Upper lobe of left lung (tissue), 6 donors: ENCODE results near the gene CHCT1. TPM values are rescaled to one million over a fixed set of nuclear protein-coding genes. Genes with fewer than 3 reads are reported as not detected.

Source experiments
- ATAC-seq, 2 donors: fragments of 200-7000 bp; cut with Tn5 transposase; one replicate each; pipeline ENCODE4 v1.9.1; 2022; ENCODE audit warnings: mild to moderate bottlenecking in 2 of 2, moderate library complexity in 2 of 2; ENCODE audit not compliant: low FRiP score in 2 of 2
- DNase-seq, 2 donors: peaks; one replicate each; pipeline ENCODE4 v3.0.0-alpha.2; 2019 to 2020
- H3K27ac ChIP-seq, 4 donors: fragments of 200-600 bp; sonication (generic); one replicate each; pipeline ENCODE4 v1.5.1; 2016 to 2019
- H3K27me3 ChIP-seq, 4 donors: fragments of 200-600 bp; sonication (generic); one replicate each; pipeline ENCODE4 v1.5.1; 2017 to 2019
- H3K36me3 ChIP-seq, 4 donors: fragments of 200-600 bp; sonication (generic); one replicate each; pipeline ENCODE4 v1.5.1; 2016 to 2019
- H3K4me1 ChIP-seq, 4 donors: fragments of 200-600 bp; sonication (generic); one replicate each; pipeline ENCODE4 v1.5.1; 2018 to 2019
- H3K4me3 ChIP-seq, 4 donors: fragments of 200-600 bp; sonication (generic); one replicate each; pipeline ENCODE4 v1.5.1; 2017 to 2019; ENCODE audit warnings: mild to moderate bottlenecking in 2 of 4, moderate library complexity in 1 of 4
- H3K9me3 ChIP-seq, 4 donors: fragments of 200-600 bp; sonication (generic); one replicate each; pipeline ENCODE4 v1.5.1; 2018 to 2019
- CTCF ChIP-seq, 6 experiments: fragments of 450-650 bp in 4 of 6; fragments of 200-600 bp in 2 of 6; sonication (generic) in 2 of 6; IDR thresholded peaks; one replicate each; pipeline ENCODE4 v1.5.1; 2016 to 2019; ENCODE audit warnings: antibody characterized with exemption in 6 of 6
- EP300 ChIP-seq, 4 donors: sonication (generic); formaldehyde crosslinking; IDR thresholded peaks; one replicate each; pipeline ENCODE4 v1.5.1; 2017; ENCODE audit warnings: antibody characterized with exemption in 4 of 4, control low read depth in 2 of 4
- POLR2A ChIP-seq, 4 donors: fragments of 450-650 bp; IDR thresholded peaks; one replicate each; pipeline ENCODE4 v1.5.1; 2016 to 2017; ENCODE audit warnings: antibody characterized with exemption in 4 of 4, mild to moderate bottlenecking in 2 of 4
- POLR2AphosphoS5 ChIP-seq, 2 donors: sonication (generic); formaldehyde crosslinking; IDR thresholded peaks; one replicate each; pipeline ENCODE4 v1.5.1; 2017; ENCODE audit warnings: antibody characterized with exemption in 2 of 2
- WGBS, 2 donors: methylation state at CpG; one replicate each; pipeline ENCODE4 v1.1.5; 2017 to 2018; 5-methylcytosine and 5-hydroxymethylcytosine counted together
- total RNA-seq, 6 donors: library from RNA; depleted of rRNA in 4 of 6; stranded (reverse); fragments of >200 nt in 4 of 6; gene quantifications; one replicate each; pipeline versions ENCODE4 v1.1.0 to v1.2.1, GENCODE V29; 2016 to 2021
- donor health status: DM: no; HTN: no; CAD: no; lungs with moderate emphysema.
- donor health status: DM: no; HTN: yes; CAD: no; lungs with severe emphysema.

CHCT1 gene
- total RNA-seq, 6 donors from 2014 or later = 0.37 to 0.61 TPM; not detected in 4

GRCh38 chr17:60457148-60457547, 34.9 kb downstream of the CHCT1 start:
- peaks cover 23 to 91% (median 59%) of the 10 kb centered on the region in 4 donors for H3K36me3 ChIP-seq
- H3K27ac ChIP-seq = no peak overlapping the region
- H3K9me3 ChIP-seq = no peaks in the 10 kb centered on the region
- H3K4me3 ChIP-seq = no peak overlapping the region
- H3K27me3 ChIP-seq = no peaks in the 10 kb centered on the region
- ATAC-seq (no peak), DNase-seq (no peak)
- no peak for TF ChIP-seq POLR2AphosphoS5 (IDR thresholded peaks at IDR 0.05)
- TF ChIP-seq POLR2A (IDR thresholded peaks at IDR 0.05) = no peak
- no peak for TF ChIP-seq EP300 (IDR thresholded peaks at IDR 0.05)
- TF ChIP-seq CTCF (IDR thresholded peaks at IDR 0.05) = no peak
- H3K4me1 ChIP-seq = no peaks in the 10 kb centered on the region
- 97 to 98% methylated on average over 2 of the region's 2 CpGs for WGBS, 2 donors

- H3K27me3 ChIP-seq = no peaks in the 10 kb centered on the region
- ATAC-seq (no peak), DNase-seq (no peak)
- H3K9me3 ChIP-seq = no peaks in the 10 kb centered on the region
- no peak overlapping the region for H3K27ac ChIP-seq
- TF ChIP-seq CTCF (IDR thresholded peaks at IDR 0.05) (no peak), EP300 (IDR thresholded peaks at IDR 0.05) (no peak), POLR2A (IDR thresholded peaks at IDR 0.05) (no peak), POLR2AphosphoS5 (IDR thresholded peaks at IDR 0.05) (no peak)
- peaks cover 10 to 93% (median 53%) of the 10 kb centered on the region in 4 donors for H3K36me3 ChIP-seq
- H3K4me3 ChIP-seq = no peak overlapping the region
- H3K4me1 ChIP-seq = peaks cover 0 to 5% (median 0%) of the 10 kb centered on the region in 4 donors
- 98 to 100% methylated on average over 1 of the region's 1 CpG for WGBS, 2 donors
Measured at GRCh38 chr17:60461584-60461983, 39.3 kb downstream of the CHCT1 start.

GRCh38 chr17:60463157-60463835, 41.0 kb downstream of the CHCT1 start:
- DNase-seq = no peak
- H3K4me1 ChIP-seq = peaks cover 0 to 5% (median under 1%) of the 10 kb centered on the region in 4 donors
- no peak for TF ChIP-seq EP300 (IDR thresholded peaks at IDR 0.05)
- no peak for TF ChIP-seq CTCF (IDR thresholded peaks at IDR 0.05)
- TF ChIP-seq POLR2A (IDR thresholded peaks at IDR 0.05) = no peak
- TF ChIP-seq POLR2AphosphoS5 (IDR thresholded peaks at IDR 0.05) = no peak
- no peak overlapping the region for H3K4me3 ChIP-seq
- no peaks in the 10 kb centered on the region for H3K27me3 ChIP-seq
- no peak for ATAC-seq
- peaks cover 10 to 91% (median 44%) of the 10 kb centered on the region in 4 donors for H3K36me3 ChIP-seq
- no peaks in the 10 kb centered on the region for H3K9me3 ChIP-seq
- no peak overlapping the region for H3K27ac ChIP-seq
- 72 to 79% methylated on average over 4 of the region's 4 CpGs for WGBS, 2 donors

GRCh38 chr17:60464343-60464742, 42.1 kb downstream of the CHCT1 start:
- no peaks in the 10 kb centered on the region for H3K9me3 ChIP-seq
- TF ChIP-seq POLR2A (IDR thresholded peaks at IDR 0.05) (no peak), POLR2AphosphoS5 (IDR thresholded peaks at IDR 0.05) (no peak), EP300 (IDR thresholded peaks at IDR 0.05) (no peak), CTCF (IDR thresholded peaks at IDR 0.05) (no peak)
- WGBS, 2 donors = 98 to 100% methylated on average over 1 of the region's 1 CpG
- H3K27me3 ChIP-seq = no peaks in the 10 kb centered on the region
- no peak overlapping the region for H3K4me3 ChIP-seq
- peaks cover 10 to 88% (median 36%) of the 10 kb centered on the region in 4 donors for H3K36me3 ChIP-seq
- no peak for DNase-seq
- no peak overlapping the region for H3K27ac ChIP-seq
- H3K4me1 ChIP-seq = peaks cover under 1 to 12% (median 4%) of the 10 kb centered on the region in 4 donors
- no peak for ATAC-seq

- DNase-seq (no peak), ATAC-seq (no peak)
- TF ChIP-seq POLR2A (IDR thresholded peaks at IDR 0.05) (no peak), POLR2AphosphoS5 (IDR thresholded peaks at IDR 0.05) (no peak), CTCF (IDR thresholded peaks at IDR 0.05) (no peak), EP300 (IDR thresholded peaks at IDR 0.05) (no peak)
Measured at GRCh38 chr17:60468371-60468770, 46.1 kb downstream of the CHCT1 start.

More at GRCh38 chr17:60468371-60468770, 46.1 kb downstream of the CHCT1 start:
- H3K9me3 ChIP-seq = no peaks in the 10 kb centered on the region
- H3K27me3 ChIP-seq = no peaks in the 10 kb centered on the region
- no peak overlapping the region for H3K4me3 ChIP-seq
- peak overlapping the region in 1 of 4 donors; percentile 8 for H3K27ac ChIP-seq
- H3K36me3 ChIP-seq = peaks cover 0 to 58% (median 17%) of the 10 kb centered on the region in 4 donors
- peaks cover 11 to 22% (median 13%) of the 10 kb centered on the region in 4 donors for H3K4me1 ChIP-seq
